GM10266 (cell line): Measurements from ENCODE around the gene PDHA2.

Source experiments
- DNase-seq: peaks from one replicate; pipeline ENCODE4 v3.0.0; 2012; ENCODE audit errors: extremely low spot score
- CTCF ChIP-seq: IDR thresholded peaks from 2 replicates; pipeline ENCODE4 v1.5.1; 2012; ENCODE audit warnings: mild to moderate bottlenecking, low read depth; ENCODE audit not compliant: control insufficient read depth, insufficient read depth; ENCODE audit errors: missing control alignments

The PDHA2 gene

DNA sequence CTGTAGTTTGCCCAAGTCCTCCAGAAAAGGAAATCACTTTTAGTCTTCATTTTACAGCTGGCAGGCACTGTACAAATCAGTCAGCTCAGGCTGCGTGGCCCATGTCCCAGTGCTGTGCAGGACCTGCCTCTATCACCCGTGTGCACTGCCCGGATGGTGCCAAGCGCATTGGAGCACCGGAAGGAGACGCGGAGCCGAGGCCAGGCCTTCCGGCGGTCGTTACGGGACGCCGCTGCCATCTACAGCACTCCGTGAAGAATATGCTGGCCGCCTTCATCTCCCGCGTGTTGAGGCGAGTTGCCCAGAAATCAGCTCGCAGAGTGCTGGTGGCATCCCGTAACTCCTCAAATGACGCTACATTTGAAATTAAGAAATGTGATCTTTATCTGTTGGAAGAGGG, at the start of gene PDHA2:
Gene PDHA2, plus strand, starts transcription at position 203 of the 400 bp plus-strand sequence. Its CDS starts 58 bp downstream, at position 261.
- DNase-seq, result no peak
- TF ChIP-seq CTCF, result no peak

- DNase-seq, result no peak
- no peak for TF ChIP-seq CTCF
These were observed 41.9 kb upstream of the PDHA2 start for GRCh38 chr4:95798003-95798402.

- TF ChIP-seq CTCF, result no peak
- no peak for DNase-seq
These were observed 41.2 kb upstream of the PDHA2 start for GRCh38 chr4:95798727-95799126.

DNA sequence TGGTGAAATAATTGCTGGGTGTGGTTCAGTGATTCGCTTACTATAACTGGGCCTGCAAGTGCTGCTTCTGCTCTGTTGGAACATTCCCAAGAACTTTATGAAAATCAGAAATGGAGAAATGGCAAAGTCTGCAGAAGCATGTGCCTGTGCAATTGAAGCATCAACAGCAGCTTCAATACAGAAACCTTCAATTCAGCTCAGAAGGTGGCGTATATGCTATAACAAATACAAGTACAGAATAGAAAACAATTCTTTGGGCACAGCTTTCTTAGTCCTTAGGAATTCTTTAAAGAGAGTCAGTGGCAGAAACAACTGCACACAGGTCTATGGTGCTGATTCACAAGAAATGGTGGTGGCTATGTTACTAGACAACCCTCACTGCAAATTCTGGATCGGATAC, 18.0 kb upstream of the PDHA2 start:
- no peak for TF ChIP-seq CTCF
- DNase-seq, result no peak

GRCh38 chr4:95825546-95825945, 14.3 kb upstream of the PDHA2 start:
- DNase-seq, result no peak
- TF ChIP-seq CTCF, result no peak

GRCh38 chr4:95830651-95831050, 9.2 kb upstream of the PDHA2 start:
- no peak for TF ChIP-seq CTCF
- DNase-seq, result no peak

- no peak for DNase-seq
These were observed 8.7 kb upstream of the PDHA2 start for GRCh38 chr4:95831166-95831565.

More at GRCh38 chr4:95831166-95831565, 8.7 kb upstream of the PDHA2 start:
- no peak for TF ChIP-seq CTCF
